Measurements from ENCODE around the gene POPDC3. TPM values are rescaled to one million over a fixed set of nuclear protein-coding genes. Genes with fewer than 3 reads are reported as not detected.

The POPDC3 gene, protein sequence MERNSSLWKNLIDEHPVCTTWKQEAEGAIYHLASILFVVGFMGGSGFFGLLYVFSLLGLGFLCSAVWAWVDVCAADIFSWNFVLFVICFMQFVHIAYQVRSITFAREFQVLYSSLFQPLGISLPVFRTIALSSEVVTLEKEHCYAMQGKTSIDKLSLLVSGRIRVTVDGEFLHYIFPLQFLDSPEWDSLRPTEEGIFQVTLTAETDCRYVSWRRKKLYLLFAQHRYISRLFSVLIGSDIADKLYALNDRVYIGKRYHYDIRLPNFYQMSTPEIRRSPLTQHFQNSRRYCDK
- total RNA-seq, result 7.3 and 11.4 TPM in 2 replicates

DNA sequence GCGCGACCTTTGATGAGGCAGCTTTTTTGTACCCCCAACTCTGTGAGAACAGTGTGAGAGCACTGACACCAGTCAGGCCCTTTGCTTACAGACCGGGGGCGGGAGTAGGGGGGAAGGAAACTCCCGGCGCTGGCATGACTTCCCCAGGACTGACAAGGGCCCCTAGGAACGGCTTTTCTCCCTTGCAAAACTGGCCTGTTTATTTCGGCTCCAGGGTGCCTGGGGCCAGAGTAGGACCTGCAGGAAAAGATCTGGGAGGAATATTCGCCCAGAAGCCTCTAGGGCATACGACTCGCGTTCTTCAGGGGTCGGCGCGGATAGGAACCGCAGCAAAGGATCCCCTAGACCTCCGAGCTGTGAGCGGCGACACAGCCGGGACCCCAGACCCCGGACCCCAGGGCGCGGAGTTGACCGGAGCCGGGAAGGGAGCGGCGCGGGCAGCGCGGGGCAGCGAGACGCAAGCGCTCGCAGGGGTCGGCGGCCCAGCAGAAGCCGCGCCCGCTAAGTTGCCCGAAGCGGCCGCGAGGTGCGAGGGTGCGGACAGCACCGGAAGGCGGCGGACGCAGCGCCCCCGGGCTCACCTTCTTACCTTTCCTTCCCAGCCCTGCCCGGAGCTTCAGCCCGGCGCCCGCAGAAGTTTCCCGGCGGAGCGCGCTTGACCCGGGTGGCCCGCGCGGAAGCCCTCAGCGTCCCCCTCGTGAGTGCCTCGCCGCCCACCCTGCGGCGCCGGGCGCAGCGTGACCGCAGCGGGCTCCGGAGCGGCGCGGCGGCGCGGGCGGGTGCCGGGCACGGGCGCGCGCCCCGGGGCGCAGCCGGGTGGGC is at the start of gene POPDC3:
Gene POPDC3 (minus strand): TSS at position 771 of the 822 bp plus-strand sequence. CDS start 18,105 bp downstream, outside the sequence.

Other genes with a start within 250 kb of the POPDC3 start
- gene LIN28B, start 222.9 kb downstream of the POPDC3 start, total RNA-seq, result not detected in 2 replicates
- gene PREP, start 223.1 kb upstream of the POPDC3 start, total RNA-seq, result 19.9 and 22.5 TPM in 2 replicates